CD4-positive, alpha-beta T cell (primary cell): ENCODE results near the gene C20orf144. TPM values are rescaled to one million over a fixed set of nuclear protein-coding genes. Genes with fewer than 3 reads are reported as not detected.

Source experiments
- ATAC-seq: fragments of 200-7000 bp; cut with Tn5 transposase; one replicate; pipeline ENCODE4 v1.10.0; 2022; ENCODE audit warnings: mild to moderate bottlenecking; ENCODE audit not compliant: poor library complexity
- CTCF ChIA-PET: fragments of 350-600 bp; sonication (Branson Sonifier 250); formaldehyde crosslinking; loops from one replicate; lab custom pipeline; 2021; ENCODE audit warnings: antibody characterized with exemption, inconsistent platforms; lab: Charles Lee
- POLR2A ChIA-PET: fragments of 350-600 bp; sonication (Branson Sonifier 250); formaldehyde crosslinking; loops from one replicate; lab custom pipeline; 2021; ENCODE audit warnings: antibody characterized with exemption, inconsistent platforms; lab: Charles Lee
- DNase-seq, 14 experiments: peaks; one replicate each; pipeline ENCODE4 v3.0.0-alpha.2; 2013 to 2020; ENCODE audit warnings: mixed read lengths in 2 of 14
- H3K27ac ChIP-seq, 2 donors: one replicate each; pipeline versions ENCODE4 v1.5.1 to v1.7.0; 2013; ENCODE audit warnings: low read length in 2 of 2, low read depth in 1 of 2, mild to moderate bottlenecking in 1 of 2
- H3K27me3 ChIP-seq, 2 experiments: 1 replicate in 1 of 2; 2 replicates in 1 of 2; pipeline versions ENCODE4 v1.6.1 to v1.7.0; 2013; ENCODE audit warnings: low read length in 2 of 2, control low read depth in 1 of 2, mild to moderate bottlenecking in 1 of 2, moderate library complexity in 1 of 2; ENCODE audit not compliant: insufficient read depth in 2 of 2, control insufficient read depth in 1 of 2
- H3K36me3 ChIP-seq: one replicate; pipeline ENCODE4 v1.6.1; 2013; ENCODE audit warnings: low read length, control low read depth; ENCODE audit not compliant: insufficient read depth
- H3K4me1 ChIP-seq: one replicate; pipeline ENCODE4 v1.6.1; 2013; ENCODE audit warnings: low read length, control low read depth; ENCODE audit not compliant: insufficient read depth
- H3K4me3 ChIP-seq: one replicate; pipeline ENCODE4 v1.5.1; 2013; ENCODE audit warnings: mild to moderate bottlenecking, low read length, moderate library complexity
- H3K9me3 ChIP-seq, 2 experiments: 1 replicate in 1 of 2; 2 replicates in 1 of 2; pipeline versions ENCODE4 v1.6.1 to v1.7.0; 2013; ENCODE audit warnings: low read length in 2 of 2, mild to moderate bottlenecking in 2 of 2, control low read depth in 1 of 2, moderate library complexity in 1 of 2; ENCODE audit not compliant: control insufficient read depth in 1 of 2, insufficient read depth in 1 of 2
- H3K27ac Mint-ChIP-seq: one replicate; pipeline ENCODE4 v1.8.0; 2020; ENCODE audit warnings: mixed read lengths
- H3K27me3 Mint-ChIP-seq: one replicate; pipeline ENCODE4 v1.8.0; 2021; ENCODE audit warnings: mixed read lengths
- H3K36me3 Mint-ChIP-seq: one replicate; pipeline ENCODE4 v1.8.0; 2021; ENCODE audit warnings: low read depth, mixed read lengths
- H3K4me1 Mint-ChIP-seq: one replicate; pipeline ENCODE4 v1.8.0; 2021; ENCODE audit warnings: low read depth, mixed read lengths
- H3K4me3 Mint-ChIP-seq: one replicate; pipeline ENCODE4 v1.8.0; 2020; ENCODE audit warnings: mild to moderate bottlenecking, mixed read lengths
- H3K9me3 Mint-ChIP-seq: one replicate; pipeline ENCODE4 v1.8.0; 2020; ENCODE audit warnings: mixed read lengths
- CTCF ChIP-seq: fragments of 200-600 bp; IDR thresholded peaks from one replicate; pipeline ENCODE4 v1.8.0; 2022; ENCODE audit warnings: antibody characterized with exemption, mild to moderate bottlenecking
- intact Hi-C, 2 experiments: fragments of 100-400 bp; cut with DNase I in 1 of 2; cut with micrococcal nuclease in 1 of 2; formaldehyde crosslinking; loops; one replicate each; pipeline versions ENCODE4 v1.15.1 to v1.9.0; 2023 to 2025; cut with DNase I, micrococcal nuclease
- total RNA-seq, 174 experiments: library from RNA in 2 of 174; stranded (reverse) in 2 of 174; gene quantifications; one replicate each; pipeline ENCODE4 v1.2.3 and lab custom pipeline; 2021 to 2026

Gene C20orf144
- total RNA-seq, 2 experiments from 2014 or later = 0.17 to 0.19 TPM

DNA sequence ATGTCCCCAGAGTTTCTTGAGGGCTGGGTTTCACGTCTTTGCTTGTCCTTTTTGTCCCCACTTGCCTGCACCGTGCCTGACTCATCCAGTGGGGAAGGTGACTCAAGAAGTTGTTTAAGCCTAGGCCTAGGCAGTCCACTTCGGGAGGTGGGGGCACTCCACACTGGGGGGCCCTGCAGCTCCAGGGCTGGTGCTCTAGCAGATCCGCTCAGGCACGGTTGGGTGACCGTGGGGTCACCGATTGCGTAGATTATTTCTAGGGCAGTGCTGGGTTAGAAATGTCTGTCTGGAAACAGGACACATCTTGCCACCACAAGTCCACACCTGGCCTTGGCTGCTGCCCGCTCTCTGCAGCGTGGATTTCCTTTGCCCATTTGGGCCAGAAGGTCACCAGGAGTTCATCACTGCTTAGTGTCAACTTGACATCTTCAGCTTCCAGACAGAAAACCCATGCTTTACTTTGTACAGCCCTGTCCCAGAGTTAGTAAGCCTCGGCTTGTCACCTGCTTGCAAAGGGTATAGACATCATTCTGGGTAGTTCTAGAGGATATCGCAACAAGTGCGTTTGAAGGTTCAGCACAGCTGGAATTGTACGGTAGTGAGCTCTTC lies 13.6 kb upstream of the C20orf144 start:
- H3K4me3 Mint-ChIP-seq = no peak overlapping the region
- Histone ChIP-seq H3K27me3 (no peaks in the 10 kb centered on the region), H3K36me3 (peaks cover 15% of the 10 kb centered on the region), H3K27ac (no peak overlapping the region), H3K4me3 (no peak overlapping the region), H3K9me3 (no peaks in the 10 kb centered on the region), H3K4me1 (peaks cover 9% of the 10 kb centered on the region)
- H3K9me3 Mint-ChIP-seq = no peaks in the 10 kb centered on the region
- intact Hi-C loops = no loop called here
- no peak for DNase-seq
- no peak for TF ChIP-seq CTCF
- ChIA-PET POLR2A (interaction anchor here (1.0 kb wide), 1 partner anchor 15 kb away, joined by 3 read pairs; no protein-coding TSS in a partner anchor), CTCF (no interaction called here)
- H3K36me3 Mint-ChIP-seq = peaks cover 22% of the 10 kb centered on the region
- ATAC-seq = no peak
- H3K27me3 Mint-ChIP-seq = no peaks in the 10 kb centered on the region
- H3K4me1 Mint-ChIP-seq = peaks cover 4% of the 10 kb centered on the region
- no peak overlapping the region for H3K27ac Mint-ChIP-seq

- intact Hi-C loops = no loop called here
- Mint-ChIP-seq H3K9me3 (no peaks in the 10 kb centered on the region), H3K4me1 (peaks cover 4% of the 10 kb centered on the region), H3K27ac (no peak overlapping the region), H3K4me3 (no peak overlapping the region), H3K36me3 (peaks cover 16% of the 10 kb centered on the region), H3K27me3 (no peaks in the 10 kb centered on the region)
- Histone ChIP-seq H3K27me3 (no peaks in the 10 kb centered on the region), H3K9me3 (no peaks in the 10 kb centered on the region), H3K4me3 (no peak overlapping the region), H3K36me3 (peaks cover 15% of the 10 kb centered on the region), H3K27ac (no peak overlapping the region), H3K4me1 (peaks cover 9% of the 10 kb centered on the region)
- ChIA-PET POLR2A (no interaction called here), CTCF (no interaction called here)
- TF ChIP-seq CTCF = no peak
- ATAC-seq (no peak), DNase-seq (no peak)
Measured at GRCh38 chr20:33649201-33649681, 12.9 kb upstream of the C20orf144 start.

DNA sequence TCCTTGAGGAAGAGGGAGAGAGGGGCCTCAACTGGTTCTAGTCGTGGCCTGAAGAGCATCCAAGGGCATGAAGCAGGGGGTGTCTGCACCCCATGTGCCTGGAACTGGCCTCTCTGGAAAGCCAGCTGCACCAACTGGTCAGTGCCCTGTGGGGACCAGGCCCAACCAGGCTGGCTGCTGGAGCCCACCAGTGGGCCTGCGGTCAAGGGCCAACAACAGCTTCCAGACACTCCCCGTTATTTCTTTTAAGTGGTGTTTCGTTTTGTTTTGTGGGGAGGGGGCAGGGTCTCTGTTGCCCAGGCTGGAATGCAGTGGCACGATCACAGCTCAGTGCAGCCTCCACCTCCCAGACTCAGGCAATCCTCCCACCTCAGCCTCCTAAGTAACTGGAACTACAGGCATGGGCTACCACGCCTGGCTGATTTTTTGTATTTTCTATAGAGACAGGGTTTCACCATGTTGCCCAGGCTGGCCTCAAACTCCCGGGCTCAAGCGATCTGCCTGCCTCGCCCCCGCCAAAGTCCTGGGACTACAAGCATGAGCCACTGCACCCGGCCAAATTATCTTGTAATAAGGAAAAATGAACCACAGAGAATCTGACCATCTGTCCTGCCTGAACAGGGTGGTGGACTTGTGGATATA lies 11.9 kb upstream of the C20orf144 start:
- Histone ChIP-seq H3K36me3 (peaks cover 6% of the 10 kb centered on the region), H3K4me1 (peaks cover 9% of the 10 kb centered on the region), H3K9me3 (no peaks in the 10 kb centered on the region), H3K27me3 (no peaks in the 10 kb centered on the region), H3K27ac (no peak overlapping the region), H3K4me3 (no peak overlapping the region)
- Mint-ChIP-seq H3K9me3 (no peaks in the 10 kb centered on the region), H3K4me1 (peaks cover 4% of the 10 kb centered on the region), H3K27me3 (no peaks in the 10 kb centered on the region), H3K4me3 (no peak overlapping the region), H3K27ac (no peak overlapping the region), H3K36me3 (peaks cover 6% of the 10 kb centered on the region)
- ChIA-PET POLR2A (no interaction called here), CTCF (interaction anchor here (0.6 to 1.1 kb wide), 2 partner anchors 18 kb away, joined by 4 read pairs; no protein-coding TSS in a partner anchor)
- DNase-seq = no peak
- no peak for TF ChIP-seq CTCF
- ATAC-seq = no peak
- intact Hi-C loops = no loop called here
